ENCODE measurements around the gene ARPC1B.

GRCh38 chr7:99362801-99363200 is 11.7 kb upstream of the ARPC1B start:
- TF ChIP-seq CTCF (IDR thresholded peaks at IDR 0.05) (no peak), POLR2A (IDR thresholded peaks at IDR 0.05) (no peak)

Measured in uterus (tissue), 2 donors.